SK-N-SH (cell line): Measurements from ENCODE around the gene ABCC10. TPM values are rescaled to one million over a fixed set of nuclear protein-coding genes. Genes with fewer than 3 reads are reported as not detected.

Experiments
- CTCF ChIA-PET: fragments of 300-600, 350-600 bp; formaldehyde crosslinking; extraction: SDS; loops from one replicate; lab custom pipeline; 2021; lab: Yijun Ruan, JAX
- POLR2A ChIA-PET: fragments of 350-600 bp; sonication (Branson Sonifier 250); formaldehyde crosslinking; extraction: SDS; loops from one replicate; lab custom pipeline; 2020; ENCODE audit warnings: antibody characterized with exemption, inconsistent platforms; lab: Yijun Ruan, JAX
- DNase-seq: peaks from one replicate; pipeline ENCODE4 v3.0.0; 2012
- H2AFZ ChIP-seq: fragments of 200-600 bp; sonication (generic); 2 replicates; pipeline ENCODE4 v1.8.1; 2016; ENCODE audit warnings: antibody characterized with exemption, mild to moderate bottlenecking, low read depth
- H3F3A ChIP-seq: fragments of 200-600 bp; sonication (generic); replicated peaks from 2 replicates; pipeline ENCODE3; 2016; ENCODE audit warnings: antibody characterized with exemption, mild to moderate bottlenecking; ENCODE audit not compliant: insufficient read depth
- H3K27ac ChIP-seq, 2 experiments: fragments of 200-500 bp in 1 of 2; fragments of 200-600 bp in 1 of 2; sonication (Bioruptor generic) in 1 of 2; sonication (generic), shearing (Covaris generic) in 1 of 2; 2 replicates each; pipeline versions ENCODE4 v1.5.1 to v1.6.1; 2014 to 2016; ENCODE audit warnings: low read depth in 2 of 2, inconsistent platforms in 1 of 2, low read length in 1 of 2, mild to moderate bottlenecking in 1 of 2, mixed read lengths in 1 of 2
- H3K27me3 ChIP-seq: fragments of 200-600 bp; sonication (generic), shearing (Covaris generic); 2 replicates; pipeline ENCODE4 v1.6.1; 2016; ENCODE audit warnings: mixed run types; ENCODE audit not compliant: insufficient read depth
- H3K36me3 ChIP-seq, 2 experiments: fragments of 200-500 bp in 1 of 2; fragments of 200-600 bp in 1 of 2; sonication (Bioruptor generic) in 1 of 2; sonication (generic) in 1 of 2; replicated peaks in 1 of 2; 2 replicates each; pipeline versions ENCODE3 to v1.5.1; 2014 to 2016; ENCODE audit warnings: low read length in 1 of 2, mild to moderate bottlenecking in 1 of 2; ENCODE audit not compliant: insufficient read depth in 2 of 2, control insufficient read depth in 1 of 2
- H3K4me1 ChIP-seq, 2 experiments: fragments of 200-500 bp in 1 of 2; fragments of 200-600 bp in 1 of 2; sonication (Bioruptor generic) in 1 of 2; sonication (generic), shearing (Covaris generic) in 1 of 2; 2 replicates each; pipeline versions ENCODE4 v1.5.1 to v1.6.1; 2014 to 2016; ENCODE audit warnings: low read depth in 1 of 2, low read length in 1 of 2, mixed run types in 1 of 2; ENCODE audit not compliant: insufficient read depth in 2 of 2, control insufficient read depth in 1 of 2
- H3K4me2 ChIP-seq: fragments of 200-600 bp; sonication (generic), shearing (Covaris generic); 2 replicates; pipeline ENCODE4 v1.6.1; 2017; ENCODE audit warnings: mixed run types
- H3K4me3 ChIP-seq, 2 experiments: fragments of 200-500 bp in 1 of 2; fragments of 200-600 bp in 1 of 2; sonication (Bioruptor generic) in 1 of 2; sonication (generic), shearing (Covaris generic) in 1 of 2; 2 replicates each; pipeline versions ENCODE4 v1.5.1 to v1.8.1; 2014 to 2016; ENCODE audit warnings: low read depth in 2 of 2, inconsistent platforms in 1 of 2, low read length in 1 of 2, mild to moderate bottlenecking in 1 of 2, mixed read lengths in 1 of 2, moderate library complexity in 1 of 2
- H3K79me2 ChIP-seq: fragments of 200-600 bp; sonication (generic); 2 replicates; pipeline ENCODE4 v1.8.1; 2017; ENCODE audit warnings: mild to moderate bottlenecking; ENCODE audit not compliant: insufficient read depth
- H3K9ac ChIP-seq: fragments of 200-600 bp; sonication (generic); 2 replicates; pipeline ENCODE4 v1.6.1; 2017; ENCODE audit warnings: mixed run types
- H3K9me2 ChIP-seq: fragments of 200-600 bp; sonication (generic); 2 replicates; pipeline ENCODE4 v1.6.1; 2017; ENCODE audit warnings: mixed run types
- H3K9me3 ChIP-seq: fragments of 200-600 bp; sonication (generic); 2 replicates; pipeline ENCODE4 v1.6.1; 2017; ENCODE audit warnings: mixed run types, mild to moderate bottlenecking, moderate library complexity
- H4K20me1 ChIP-seq: fragments of 200-600 bp; sonication (generic); 2 replicates; pipeline ENCODE4 v1.6.1; 2017; ENCODE audit warnings: mild to moderate bottlenecking, mixed run types; ENCODE audit not compliant: insufficient read depth
- CTCF ChIP-seq: fragments of 200-600 bp; sonication (generic); IDR thresholded peaks from 2 replicates; pipeline ENCODE4 v1.6.1; 2017; ENCODE audit warnings: antibody characterized with exemption, mild to moderate bottlenecking, moderate library complexity
- FOSL2 ChIP-seq: IDR thresholded peaks from 2 replicates; pipeline ENCODE4 v1.4.0; 2012; ENCODE audit warnings: low read depth, mild to moderate bottlenecking, moderate library complexity, borderline replicate concordance
- FOXJ3 ChIP-seq: sonication (generic); formaldehyde crosslinking; IDR thresholded peaks from 2 replicates; pipeline ENCODE4 v1.5.1; 2020; ENCODE audit warnings: mild to moderate bottlenecking, missing genetic modification reagents
- FOXM1 ChIP-seq: IDR thresholded peaks from 2 replicates; pipeline ENCODE4 v1.4.0; 2012; ENCODE audit warnings: low read depth, mild to moderate bottlenecking
- GATA2 ChIP-seq: sonication (generic); formaldehyde crosslinking; IDR thresholded peaks from 2 replicates; pipeline ENCODE4 v1.5.0; 2020; ENCODE audit warnings: mild to moderate bottlenecking, missing genetic modification reagents
- MEF2A ChIP-seq: IDR thresholded peaks from 2 replicates; pipeline ENCODE4 v1.4.0; 2012; ENCODE audit warnings: low read depth, borderline replicate concordance
- MXI1 ChIP-seq: IDR thresholded peaks from 2 replicates; pipeline ENCODE4 v1.6.1; 2012; ENCODE audit warnings: mild to moderate bottlenecking, low read depth, low read length, improper control_type of control experiment
- PBX3 ChIP-seq: IDR thresholded peaks from 2 replicates; pipeline ENCODE4; 2012
- POLR2AphosphoS5 ChIP-seq: IDR thresholded peaks from 2 replicates; pipeline ENCODE4 v1.6.1; 2012; ENCODE audit warnings: low read depth, low read length
- RAD21 ChIP-seq: IDR thresholded peaks from 2 replicates; pipeline ENCODE4 v1.6.1; 2012; ENCODE audit warnings: mild to moderate bottlenecking, low read length
- REST ChIP-seq: IDR thresholded peaks from 2 replicates; pipeline ENCODE4 v1.6.1; 2012; ENCODE audit warnings: mild to moderate bottlenecking, low read depth, low read length, moderate library complexity
- RFX5 ChIP-seq: IDR thresholded peaks from 2 replicates; pipeline ENCODE4 v1.6.1; 2012; ENCODE audit warnings: mild to moderate bottlenecking, improper control_type of control experiment, low read length
- SMC3 ChIP-seq: IDR thresholded peaks from 2 replicates; pipeline ENCODE4 v1.6.1; 2012; ENCODE audit warnings: low read depth, low read length, improper control_type of control experiment
- TAF1 ChIP-seq: IDR thresholded peaks from 2 replicates; pipeline ENCODE4 v1.6.1; 2012; ENCODE audit warnings: low read depth, mild to moderate bottlenecking, low read length, moderate library complexity, borderline replicate concordance
- USF1 ChIP-seq: IDR thresholded peaks from 2 replicates; pipeline ENCODE4 v1.4.0; 2012; ENCODE audit warnings: low read depth, borderline replicate concordance
- YY1 ChIP-seq: IDR thresholded peaks from 2 replicates; pipeline ENCODE4 v1.4.0; 2012; ENCODE audit warnings: low read depth, mild to moderate bottlenecking
- ZBTB33 ChIP-seq: IDR thresholded peaks from 2 replicates; pipeline ENCODE4 v1.4.0; 2012; ENCODE audit warnings: low read depth, borderline replicate concordance
- WGBS: methylation state at CpG from one replicate; pipeline ENCODE4 v1.1.6; 2017; ENCODE audit warnings: low lambda C conversion rate; 5-methylcytosine and 5-hydroxymethylcytosine counted together
- polyA plus RNA-seq, 3 experiments: library from polyadenylated mRNA; depleted of rRNA; stranded (reverse); fragments of >200 nt; gene quantifications; 2 replicates each; pipeline ENCODE4 v1.2.3, GENCODE V29; 2012

ABCC10 gene
- polyA plus RNA-seq, 1 of the 3 experiments (the other 2 are of a cell fraction), result 28.3 TPM

- no peak overlapping the region for H3K4me2 ChIP-seq
- H3K4me1 ChIP-seq, result peaks cover 10 to 15% of the 10 kb centered on the region in 2 experiments; a peak in 3 of 4 replicates
- no peak overlapping the region for H3K27ac ChIP-seq
- no peaks in the 10 kb centered on the region for H3K9me2 ChIP-seq
- CTCF ChIA-PET, result interaction anchor here (0.9 kb wide), 1 partner anchor 26 kb away, joined by 3 read pairs; no protein-coding TSS in a partner anchor
- 94% methylated on average over 2 of the region's 2 CpGs for WGBS
- no peaks in the 10 kb centered on the region for H3K27me3 ChIP-seq
- no peak overlapping the region for H3K4me3 ChIP-seq
- no peak overlapping the region for H3K9ac ChIP-seq
- no peak for DNase-seq
- no peaks in the 10 kb centered on the region for H3F3A ChIP-seq
- TF ChIP-seq RFX5, result no peak
- TF ChIP-seq SMC3, result no peak
- no peak for TF ChIP-seq TAF1
- TF ChIP-seq ZBTB33, result no peak
- no peak for TF ChIP-seq FOSL2
- no peak for TF ChIP-seq POLR2AphosphoS5
- no peak for TF ChIP-seq CTCF
- TF ChIP-seq YY1, result no peak
- TF ChIP-seq RAD21, result no peak
- no peak for TF ChIP-seq MEF2A
- no peak for TF ChIP-seq REST
- TF ChIP-seq MXI1, result no peak
- no peak for TF ChIP-seq FOXJ3
- no peak for TF ChIP-seq PBX3
- no peak for TF ChIP-seq FOXM1
- TF ChIP-seq USF1, result no peak
- TF ChIP-seq GATA2, result no peak
- POLR2A ChIA-PET, result interaction anchor here (1.2 kb wide), 1 partner anchor 9 kb away, joined by 3 read pairs; no protein-coding TSS in a partner anchor
- H3K9me3 ChIP-seq, result no peaks in the 10 kb centered on the region
- peaks cover 0 to 2% of the 10 kb centered on the region in 2 experiments for H3K36me3 ChIP-seq
- H4K20me1 ChIP-seq, result no peaks in the 10 kb centered on the region
- peaks cover 78% of the 10 kb centered on the region for H3K79me2 ChIP-seq
- H2AFZ ChIP-seq, result no peak overlapping the region
Observed at GRCh38 chr6:43481075-43481474, 53.7 kb downstream of the ABCC10 start.
